ENCODE data around the gene ATP6V0C. TPM values are rescaled to one million over a fixed set of nuclear protein-coding genes. Genes with fewer than 3 reads are reported as not detected.

Gene ATP6V0C
- polyA plus RNA-seq, 1 donor (not counting 4 experiments of a cell fraction or from before 2014, with no cell fraction given), result 11.4 TPM

DNA sequence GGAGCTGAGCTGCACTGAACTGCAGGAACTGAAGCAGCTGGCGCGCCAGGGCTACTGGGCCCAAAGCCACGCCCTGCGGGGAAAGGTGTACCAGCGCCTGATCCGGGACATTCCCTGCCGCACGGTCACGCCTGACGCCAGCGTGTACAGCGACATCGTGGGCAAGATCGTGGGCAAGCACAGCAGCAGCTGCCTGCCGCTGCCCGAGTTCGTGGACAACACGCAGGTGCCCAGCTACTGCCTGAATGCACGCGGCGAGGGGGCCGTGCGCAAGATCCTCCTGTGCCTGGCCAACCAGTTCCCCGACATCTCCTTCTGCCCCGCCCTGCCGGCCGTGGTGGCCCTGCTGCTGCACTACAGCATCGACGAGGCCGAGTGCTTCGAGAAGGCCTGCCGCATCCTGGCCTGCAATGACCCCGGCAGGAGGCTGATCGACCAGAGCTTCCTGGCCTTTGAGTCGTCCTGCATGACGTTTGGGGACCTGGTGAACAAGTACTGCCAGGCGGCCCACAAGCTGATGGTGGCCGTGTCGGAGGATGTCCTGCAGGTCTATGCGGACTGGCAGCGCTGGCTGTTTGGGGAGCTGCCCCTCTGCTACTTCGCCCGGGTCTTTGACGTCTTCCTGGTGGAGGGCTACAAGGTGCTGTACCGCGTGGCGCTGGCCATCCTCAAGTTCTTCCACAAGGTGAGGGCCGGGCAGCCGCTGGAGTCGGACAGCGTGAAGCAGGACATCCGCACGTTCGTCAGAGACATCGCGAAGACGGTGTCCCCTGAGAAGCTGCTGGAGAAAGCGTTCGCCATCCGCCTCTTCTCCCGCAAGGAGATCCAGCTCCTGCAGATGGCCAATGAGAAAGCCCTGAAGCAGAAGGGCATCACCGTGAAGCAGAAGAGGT, 17.3 kb upstream of the ATP6V0C start:
- no peak overlapping the region for H3K4me3 ChIP-seq (ENCODE audit: control insufficient read depth in 2 of 3, extremely low read depth in 1 of 3, insufficient read depth in 2 of 3, low read depth in 1 of 3, low read length in 3 of 3)
- H3K9ac ChIP-seq (ENCODE audit: control insufficient read depth, extremely low read depth, insufficient read depth, low read length), result no peak overlapping the region
- peak overlapping the region; percentile 75 for H2AFZ ChIP-seq (ENCODE audit: control insufficient read depth, low read length)
- H4K20me1 ChIP-seq (ENCODE audit: control insufficient read depth, extremely low read depth, insufficient read depth, low read length), result peaks cover under 1% of the 10 kb centered on the region
- H3K36me3 ChIP-seq (ENCODE audit: control insufficient read depth in 2 of 2, extremely low read depth in 1 of 2, insufficient read depth in 2 of 2, low read length in 2 of 2), result peaks cover 0 to 11% of the 10 kb centered on the region in 2 experiments
- no peaks in the 10 kb centered on the region for H3K27me3 ChIP-seq (ENCODE audit: control insufficient read depth, extremely low read depth, insufficient read depth, low read length)
- no peak for DNase-seq (ENCODE audit: low read depth, low spot score)
- no peaks in the 10 kb centered on the region for H3K9me3 ChIP-seq (ENCODE audit: control insufficient read depth, low read depth, low read length)
- no peaks in the 10 kb centered on the region for H3K79me2 ChIP-seq (ENCODE audit: control insufficient read depth, insufficient read depth, low read length)
- dilution Hi-C loops (cut with MboI; ENCODE audit: extremely low pct_ligation_motif_present, low sequenced_read_pairs), result no loop called here
- H3K9me1 ChIP-seq (ENCODE audit: control insufficient read depth, extremely low read depth, insufficient read depth, low read length), result no peaks in the 10 kb centered on the region
- FAIRE-seq, result no peak
- H3K4me1 ChIP-seq (ENCODE audit: control insufficient read depth, extremely low read depth, insufficient read depth, low read length), result peaks cover 19% of the 10 kb centered on the region
- H3K4me2 ChIP-seq (ENCODE audit: control insufficient read depth, extremely low read depth, insufficient read depth, low read depth, low read length), result no peak overlapping the region
- TF ChIP-seq, protein P1, sequence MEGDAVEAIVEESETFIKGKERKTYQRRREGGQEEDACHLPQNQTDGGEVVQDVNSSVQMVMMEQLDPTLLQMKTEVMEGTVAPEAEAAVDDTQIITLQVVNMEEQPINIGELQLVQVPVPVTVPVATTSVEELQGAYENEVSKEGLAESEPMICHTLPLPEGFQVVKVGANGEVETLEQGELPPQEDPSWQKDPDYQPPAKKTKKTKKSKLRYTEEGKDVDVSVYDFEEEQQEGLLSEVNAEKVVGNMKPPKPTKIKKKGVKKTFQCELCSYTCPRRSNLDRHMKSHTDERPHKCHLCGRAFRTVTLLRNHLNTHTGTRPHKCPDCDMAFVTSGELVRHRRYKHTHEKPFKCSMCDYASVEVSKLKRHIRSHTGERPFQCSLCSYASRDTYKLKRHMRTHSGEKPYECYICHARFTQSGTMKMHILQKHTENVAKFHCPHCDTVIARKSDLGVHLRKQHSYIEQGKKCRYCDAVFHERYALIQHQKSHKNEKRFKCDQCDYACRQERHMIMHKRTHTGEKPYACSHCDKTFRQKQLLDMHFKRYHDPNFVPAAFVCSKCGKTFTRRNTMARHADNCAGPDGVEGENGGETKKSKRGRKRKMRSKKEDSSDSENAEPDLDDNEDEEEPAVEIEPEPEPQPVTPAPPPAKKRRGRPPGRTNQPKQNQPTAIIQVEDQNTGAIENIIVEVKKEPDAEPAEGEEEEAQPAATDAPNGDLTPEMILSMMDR (optimal IDR thresholded peaks at IDR 0.05 in 1 of 3, IDR thresholded peaks at IDR 0.05 in 1 of 3, conservative IDR thresholded peaks at IDR 0.05 in 1 of 3; ENCODE audit: extremely low read depth in 1 of 3, insufficient read depth in 2 of 3, low read length in 3 of 3), result no peak
- no peak for TF ChIP-seq EZH2 (IDR thresholded peaks at IDR 0.05; ENCODE audit: low read length)
- H3K27ac ChIP-seq (ENCODE audit: control insufficient read depth, insufficient read depth, low read length), result no peak overlapping the region

DNA sequence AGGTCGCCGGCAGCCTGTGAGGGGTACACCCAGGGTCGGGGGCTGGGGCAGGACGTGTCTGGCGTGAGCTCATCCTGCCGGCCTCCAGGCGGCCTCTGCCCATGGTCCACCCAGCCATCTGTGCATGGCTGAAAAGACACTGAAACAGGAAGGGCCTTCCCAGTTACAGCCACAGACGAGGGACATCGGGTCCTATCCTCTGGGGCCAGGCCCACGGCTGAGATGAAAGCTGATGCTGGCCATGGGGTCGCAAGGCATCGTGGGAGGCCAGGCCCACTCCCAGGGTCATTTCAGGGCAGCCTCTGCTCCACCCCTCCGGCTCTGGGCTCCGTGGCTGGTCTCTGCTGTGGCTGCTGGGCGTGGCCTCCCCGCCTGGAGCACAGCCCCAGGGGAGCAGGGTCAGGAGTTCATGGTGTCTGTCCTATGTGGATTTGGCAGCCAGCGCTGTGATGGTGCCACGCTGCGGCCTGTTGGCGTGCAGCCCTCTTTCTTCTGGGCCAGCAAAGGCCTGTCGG, 16.6 kb upstream of the ATP6V0C start:
- dilution Hi-C loops (cut with MboI; ENCODE audit: extremely low pct_ligation_motif_present, low sequenced_read_pairs), result no loop called here
- H3K4me3 ChIP-seq (ENCODE audit: control insufficient read depth in 2 of 3, extremely low read depth in 1 of 3, insufficient read depth in 2 of 3, low read depth in 1 of 3, low read length in 3 of 3), result no peak overlapping the region
- H3K4me2 ChIP-seq (ENCODE audit: control insufficient read depth, extremely low read depth, insufficient read depth, low read depth, low read length), result no peak overlapping the region
- no peak for TF ChIP-seq EZH2 (IDR thresholded peaks at IDR 0.05; ENCODE audit: low read length)
- TF ChIP-seq, protein P1 (optimal IDR thresholded peaks at IDR 0.05 in 1 of 3, IDR thresholded peaks at IDR 0.05 in 1 of 3, conservative IDR thresholded peaks at IDR 0.05 in 1 of 3; ENCODE audit: extremely low read depth in 1 of 3, insufficient read depth in 2 of 3, low read length in 3 of 3), result peak in 1 of 3 experiments; percentile 13
- peaks cover 19% of the 10 kb centered on the region for H3K4me1 ChIP-seq (ENCODE audit: control insufficient read depth, extremely low read depth, insufficient read depth, low read length)
- H2AFZ ChIP-seq (ENCODE audit: control insufficient read depth, low read length), result no peak overlapping the region
- H3K27me3 ChIP-seq (ENCODE audit: control insufficient read depth, extremely low read depth, insufficient read depth, low read length), result no peaks in the 10 kb centered on the region
- H3K9me1 ChIP-seq (ENCODE audit: control insufficient read depth, extremely low read depth, insufficient read depth, low read length), result no peaks in the 10 kb centered on the region
- no peaks in the 10 kb centered on the region for H3K79me2 ChIP-seq (ENCODE audit: control insufficient read depth, insufficient read depth, low read length)
- H3K9ac ChIP-seq (ENCODE audit: control insufficient read depth, extremely low read depth, insufficient read depth, low read length), result no peak overlapping the region
- FAIRE-seq, result no peak
- peaks cover 0 to 11% of the 10 kb centered on the region in 2 experiments for H3K36me3 ChIP-seq (ENCODE audit: control insufficient read depth in 2 of 2, extremely low read depth in 1 of 2, insufficient read depth in 2 of 2, low read length in 2 of 2)
- H3K27ac ChIP-seq (ENCODE audit: control insufficient read depth, insufficient read depth, low read length), result no peak overlapping the region
- no peak for DNase-seq (ENCODE audit: low read depth, low spot score)
- peaks cover 3% of the 10 kb centered on the region for H4K20me1 ChIP-seq (ENCODE audit: control insufficient read depth, extremely low read depth, insufficient read depth, low read length)
- no peaks in the 10 kb centered on the region for H3K9me3 ChIP-seq (ENCODE audit: control insufficient read depth, low read depth, low read length)

Data from keratinocyte (primary cell).